PC-9 (cell line): ENCODE results near the gene SORBS2.

ENCODE experiments used
- EZH2 ChIP-seq: fragments of 200-600 bp; sonication (generic); IDR thresholded peaks from 2 replicates; pipeline ENCODE4 v1.8.0; 2017; ENCODE audit warnings: antibody characterized with exemption, low read depth
- TF ChIP-seq, protein P1 (sequence below): fragments of 200-600 bp; sonication (generic); conservative IDR thresholded peaks from 2 replicates; pipeline ENCODE4 v1.6.1; 2017; ENCODE audit warnings: mixed run types, antibody characterized with exemption, mild to moderate bottlenecking, moderate library complexity

GRCh38 chr4:185767528-185767927 is 44.5 kb downstream of the SORBS2 start:
- TF ChIP-seq EZH2: no peak
- TF ChIP-seq, protein P1, sequence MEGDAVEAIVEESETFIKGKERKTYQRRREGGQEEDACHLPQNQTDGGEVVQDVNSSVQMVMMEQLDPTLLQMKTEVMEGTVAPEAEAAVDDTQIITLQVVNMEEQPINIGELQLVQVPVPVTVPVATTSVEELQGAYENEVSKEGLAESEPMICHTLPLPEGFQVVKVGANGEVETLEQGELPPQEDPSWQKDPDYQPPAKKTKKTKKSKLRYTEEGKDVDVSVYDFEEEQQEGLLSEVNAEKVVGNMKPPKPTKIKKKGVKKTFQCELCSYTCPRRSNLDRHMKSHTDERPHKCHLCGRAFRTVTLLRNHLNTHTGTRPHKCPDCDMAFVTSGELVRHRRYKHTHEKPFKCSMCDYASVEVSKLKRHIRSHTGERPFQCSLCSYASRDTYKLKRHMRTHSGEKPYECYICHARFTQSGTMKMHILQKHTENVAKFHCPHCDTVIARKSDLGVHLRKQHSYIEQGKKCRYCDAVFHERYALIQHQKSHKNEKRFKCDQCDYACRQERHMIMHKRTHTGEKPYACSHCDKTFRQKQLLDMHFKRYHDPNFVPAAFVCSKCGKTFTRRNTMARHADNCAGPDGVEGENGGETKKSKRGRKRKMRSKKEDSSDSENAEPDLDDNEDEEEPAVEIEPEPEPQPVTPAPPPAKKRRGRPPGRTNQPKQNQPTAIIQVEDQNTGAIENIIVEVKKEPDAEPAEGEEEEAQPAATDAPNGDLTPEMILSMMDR: no peak
